ENCODE data around the gene TIGD2.

DNA sequence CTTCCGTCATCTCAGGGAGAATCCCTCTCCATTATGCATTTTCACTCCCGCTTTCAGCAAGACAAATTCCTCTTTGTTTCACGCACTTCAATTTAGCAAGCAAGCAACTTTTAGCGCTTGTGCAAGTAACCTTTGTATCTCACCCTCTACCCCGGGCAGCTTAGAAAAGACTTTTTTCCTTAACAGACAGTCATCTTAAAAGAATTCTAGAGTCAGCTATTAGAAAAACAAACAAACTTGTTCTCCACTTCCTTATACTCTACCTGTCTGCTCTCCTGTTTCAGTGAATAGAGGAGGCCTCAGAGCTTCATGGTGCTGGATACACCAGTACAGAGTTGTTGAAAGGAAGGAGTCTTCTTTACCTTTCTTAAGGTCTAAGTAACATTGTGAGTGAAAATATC is 12.1 kb downstream of the TIGD2 start:
- no peak for TF ChIP-seq GATA3 (IDR thresholded peaks at IDR 0.05; ENCODE audit: low read depth, low read length)
- no peak for TF ChIP-seq GATA2 (IDR thresholded peaks at IDR 0.05; ENCODE audit: low read depth, low read length)
